ENCODE results near the gene ERGIC3.

ERGIC3 gene

DNA sequence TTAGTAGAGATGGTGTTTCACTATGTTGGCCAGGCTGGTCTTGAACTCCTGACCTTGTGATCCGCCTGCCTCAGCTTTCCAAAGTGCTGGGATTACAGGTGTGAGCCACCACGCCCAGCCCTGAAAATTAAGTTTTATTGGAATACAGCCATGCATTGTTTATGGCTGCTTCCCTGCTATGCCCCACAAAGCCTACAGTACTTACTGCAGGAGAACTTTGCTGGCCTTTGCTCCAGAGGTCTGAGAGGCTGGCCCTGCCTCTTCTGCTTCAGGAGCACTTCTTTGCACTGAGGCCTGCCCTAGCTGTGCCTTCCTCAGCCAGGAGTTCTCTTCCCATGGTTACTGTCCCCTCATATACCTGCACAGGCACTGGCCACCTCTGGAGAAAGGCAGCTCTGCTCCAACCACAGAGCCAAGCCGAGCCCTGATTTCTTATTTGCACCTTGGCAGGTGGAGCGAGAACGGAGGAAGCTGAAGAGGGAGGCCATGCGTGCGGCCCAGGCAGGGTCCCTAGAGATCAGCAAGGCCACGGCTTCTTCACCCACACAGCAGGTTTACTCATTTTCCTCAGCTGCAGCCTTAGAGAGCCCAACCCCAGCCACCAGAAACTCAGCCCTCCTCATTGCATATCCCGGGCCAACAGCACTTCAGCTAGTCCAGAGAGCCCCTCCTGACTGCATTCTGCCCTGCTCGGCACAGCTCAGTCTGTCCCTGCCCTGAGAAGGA is 33.2 kb upstream of the ERGIC3 start:
- no peak for DNase-seq (ENCODE audit: low read depth)
- TF ChIP-seq, protein P1, sequence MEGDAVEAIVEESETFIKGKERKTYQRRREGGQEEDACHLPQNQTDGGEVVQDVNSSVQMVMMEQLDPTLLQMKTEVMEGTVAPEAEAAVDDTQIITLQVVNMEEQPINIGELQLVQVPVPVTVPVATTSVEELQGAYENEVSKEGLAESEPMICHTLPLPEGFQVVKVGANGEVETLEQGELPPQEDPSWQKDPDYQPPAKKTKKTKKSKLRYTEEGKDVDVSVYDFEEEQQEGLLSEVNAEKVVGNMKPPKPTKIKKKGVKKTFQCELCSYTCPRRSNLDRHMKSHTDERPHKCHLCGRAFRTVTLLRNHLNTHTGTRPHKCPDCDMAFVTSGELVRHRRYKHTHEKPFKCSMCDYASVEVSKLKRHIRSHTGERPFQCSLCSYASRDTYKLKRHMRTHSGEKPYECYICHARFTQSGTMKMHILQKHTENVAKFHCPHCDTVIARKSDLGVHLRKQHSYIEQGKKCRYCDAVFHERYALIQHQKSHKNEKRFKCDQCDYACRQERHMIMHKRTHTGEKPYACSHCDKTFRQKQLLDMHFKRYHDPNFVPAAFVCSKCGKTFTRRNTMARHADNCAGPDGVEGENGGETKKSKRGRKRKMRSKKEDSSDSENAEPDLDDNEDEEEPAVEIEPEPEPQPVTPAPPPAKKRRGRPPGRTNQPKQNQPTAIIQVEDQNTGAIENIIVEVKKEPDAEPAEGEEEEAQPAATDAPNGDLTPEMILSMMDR (IDR thresholded peaks at IDR 0.05; ENCODE audit: insufficient read depth, low read depth, low read length, missing control alignments) = no peak
- no peak overlapping the region for H3K4me3 ChIP-seq (ENCODE audit: low read depth, low read length)

- H3K4me3 ChIP-seq (ENCODE audit: low read depth, low read length) = no peak overlapping the region
- TF ChIP-seq, protein P1 (IDR thresholded peaks at IDR 0.05; ENCODE audit: insufficient read depth, low read depth, low read length, missing control alignments) = no peak
- no peak for DNase-seq (ENCODE audit: low read depth)
These were observed 30.7 kb upstream of the ERGIC3 start for GRCh38 chr20:35510951-35511735.

DNA sequence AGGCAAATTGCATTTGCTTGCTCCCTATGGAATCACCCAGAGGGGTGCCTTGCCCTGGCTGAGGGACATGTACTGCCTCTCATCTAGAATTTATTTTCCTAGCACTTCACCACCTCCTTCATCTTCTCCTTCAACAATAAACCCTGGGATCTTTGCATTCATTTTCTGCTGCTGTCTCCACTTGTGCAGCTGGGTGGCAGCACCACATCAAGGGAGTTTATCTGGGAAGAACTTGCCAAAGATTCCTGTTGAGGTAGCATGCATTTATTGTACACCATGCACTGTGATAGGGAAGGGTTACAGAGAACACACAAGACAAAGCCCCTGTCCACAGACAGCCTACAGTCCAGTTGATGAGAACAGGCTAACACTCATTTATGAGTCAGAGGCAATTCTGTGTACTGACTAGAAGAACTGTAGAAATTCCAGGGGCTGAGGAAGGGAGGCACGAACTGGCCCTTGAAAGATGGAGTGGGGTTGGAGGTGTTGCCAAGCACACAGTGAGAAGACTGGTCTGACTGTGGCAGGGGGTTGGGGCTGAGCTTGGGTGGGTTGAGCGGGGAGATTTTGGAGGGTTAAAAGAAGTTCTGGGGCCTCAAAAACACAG is 30.0 kb upstream of the ERGIC3 start:
- no peak for DNase-seq (ENCODE audit: low read depth)
- TF ChIP-seq, protein P1 (IDR thresholded peaks at IDR 0.05; ENCODE audit: insufficient read depth, low read depth, low read length, missing control alignments) = peak; percentile 30
- H3K4me3 ChIP-seq (ENCODE audit: low read depth, low read length) = no peak overlapping the region

DNA sequence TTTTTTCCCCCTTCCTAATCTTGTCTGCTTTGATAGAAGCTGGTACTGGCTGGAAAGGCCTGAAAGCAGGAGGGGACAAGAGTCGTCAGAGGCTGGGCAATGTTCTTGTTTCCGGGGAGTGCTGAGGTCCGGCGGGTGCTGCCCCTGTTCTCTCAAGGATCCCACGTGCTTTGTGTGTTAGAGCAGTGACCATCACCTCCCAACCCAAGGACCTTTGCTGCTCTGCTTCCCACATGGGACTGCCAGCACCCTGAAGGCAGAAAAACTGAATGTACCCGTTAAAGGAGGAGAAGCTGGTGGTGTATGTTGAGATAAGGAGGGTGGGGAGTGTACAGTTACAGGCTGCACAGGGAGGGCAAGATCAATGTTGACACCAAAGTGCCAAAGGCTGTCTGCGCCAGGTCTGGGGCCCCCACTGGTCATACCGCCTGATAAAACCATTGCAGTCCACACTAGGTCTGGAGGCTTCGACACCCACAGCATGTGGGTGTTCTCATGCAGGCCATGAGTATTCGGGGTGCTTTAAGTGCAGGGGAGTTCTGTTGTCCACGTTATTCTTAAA is 27.4 kb upstream of the ERGIC3 start:
- TF ChIP-seq, protein P1 (IDR thresholded peaks at IDR 0.05; ENCODE audit: insufficient read depth, low read depth, low read length, missing control alignments) = no peak
- DNase-seq (ENCODE audit: low read depth) = no peak
- no peak overlapping the region for H3K4me3 ChIP-seq (ENCODE audit: low read depth, low read length)

DNA sequence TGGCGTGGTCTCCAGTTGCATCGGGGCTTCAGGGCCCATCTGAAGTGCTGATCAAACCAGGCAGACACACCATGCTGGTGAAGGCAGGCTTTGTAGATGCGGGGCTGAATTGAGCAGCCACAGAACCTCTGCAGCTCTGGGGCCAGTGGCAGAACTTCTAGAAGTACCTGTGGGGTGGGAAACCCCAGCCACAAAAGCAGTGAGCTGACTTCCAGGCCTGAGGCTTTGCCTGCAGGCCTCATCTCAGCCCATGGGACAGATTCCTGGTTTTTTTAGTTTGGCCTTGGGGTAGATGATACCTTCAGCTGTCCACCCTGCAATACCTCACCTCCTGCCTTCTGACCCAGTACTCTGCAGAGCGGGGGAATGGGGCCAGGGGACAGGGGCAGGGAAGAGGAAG is 26.5 kb upstream of the ERGIC3 start:
- DNase-seq (ENCODE audit: low read depth) = no peak
- no peak overlapping the region for H3K4me3 ChIP-seq (ENCODE audit: low read depth, low read length)
- TF ChIP-seq, protein P1 (IDR thresholded peaks at IDR 0.05; ENCODE audit: insufficient read depth, low read depth, low read length, missing control alignments) = no peak

DNA sequence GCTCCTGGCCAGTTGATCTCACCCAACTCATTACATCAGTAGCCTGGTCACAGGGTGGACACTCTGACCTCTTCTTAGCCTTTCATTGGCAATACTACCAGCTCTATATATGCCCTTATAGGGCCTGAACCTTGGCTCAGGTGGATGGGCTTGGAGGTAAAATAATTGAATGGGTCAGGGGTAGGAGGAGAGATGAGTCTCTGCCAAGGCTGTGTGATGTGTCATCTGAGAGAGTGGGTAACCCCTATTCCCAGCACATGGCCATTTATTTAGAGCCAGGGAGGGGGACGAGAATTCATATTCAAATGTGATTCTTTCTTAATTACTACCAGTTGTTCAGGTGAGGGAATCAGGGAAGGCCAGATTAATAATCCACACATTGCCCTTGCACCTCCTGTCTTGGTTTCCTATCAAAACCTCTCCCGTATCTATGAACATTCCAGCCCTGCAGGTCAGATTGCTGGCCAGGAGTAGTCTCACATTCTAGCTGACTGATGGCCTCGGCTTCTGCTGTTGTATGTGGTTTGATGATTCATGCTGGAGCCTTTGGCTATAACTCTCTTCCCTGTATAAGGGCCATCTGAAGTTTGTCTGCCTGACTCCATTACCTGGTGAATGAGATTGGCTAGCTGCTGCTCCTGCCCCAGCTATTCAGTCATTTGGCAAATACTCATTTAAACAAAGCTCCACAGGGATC is 25.8 kb upstream of the ERGIC3 start:
- TF ChIP-seq, protein P1 (IDR thresholded peaks at IDR 0.05; ENCODE audit: insufficient read depth, low read depth, low read length, missing control alignments) = no peak
- H3K4me3 ChIP-seq (ENCODE audit: low read depth, low read length) = no peak overlapping the region
- no peak for DNase-seq (ENCODE audit: low read depth)
